H1 (cell line): ENCODE measurements around the gene LPGAT1. TPM values are rescaled to one million over a fixed set of nuclear protein-coding genes. Genes with fewer than 3 reads are reported as not detected.

ENCODE experiments used
- CTCF ChIA-PET: fragments of 300-600 bp; sonication (Branson Sonifier 250); formaldehyde crosslinking; loops from one replicate; lab custom pipeline; 2021; ENCODE audit not compliant: partially characterized antibody; lab: Charles Lee
- POLR2A ChIA-PET: fragments of 300-600 bp; sonication (Branson Sonifier 250); formaldehyde crosslinking; loops from one replicate; lab custom pipeline; 2021; ENCODE audit warnings: inconsistent platforms; ENCODE audit not compliant: partially characterized antibody; lab: Charles Lee
- DNase-seq, 2 experiments: peaks; one replicate each; pipeline versions ENCODE4 v3.0.0 to v3.0.0-alpha.2; 2010 to 2022; ENCODE audit warnings: low spot score in 2 of 2, low read depth in 1 of 2, mixed read lengths in 1 of 2
- FAIRE-seq: peaks from 2 replicates; lab custom pipeline; 2011; peaks lifted over from hg19 to GRCh38; lab: Jason Lieb, UNC
- H2AFZ ChIP-seq: 2 replicates; pipeline ENCODE4 v1.8.1; 2012; ENCODE audit warnings: low read length, inconsistent platforms
- H2AK5ac ChIP-seq: 2 replicates; pipeline ENCODE4 v1.6.1; 2013; ENCODE audit warnings: low read depth, low read length
- H2BK120ac ChIP-seq: replicated peaks from 2 replicates; pipeline ENCODE3; 2013; ENCODE audit warnings: low read depth, low read length, inconsistent platforms
- H2BK12ac ChIP-seq: 2 replicates; pipeline ENCODE4 v1.6.1; 2013; ENCODE audit warnings: low read depth, low read length
- H2BK15ac ChIP-seq: 2 replicates; pipeline ENCODE4 v1.6.1; 2013; ENCODE audit warnings: low read length
- H2BK20ac ChIP-seq: 2 replicates; pipeline ENCODE4 v1.6.1; 2013; ENCODE audit warnings: low read length
- H2BK5ac ChIP-seq: 2 replicates; pipeline ENCODE4 v1.6.1; 2013; ENCODE audit warnings: low read depth, low read length
- H3K14ac ChIP-seq: 2 replicates; pipeline ENCODE4 v1.6.1; 2013; ENCODE audit warnings: inconsistent platforms; ENCODE audit not compliant: insufficient read length
- H3K18ac ChIP-seq: 2 replicates; pipeline ENCODE4 v1.6.1; 2013; ENCODE audit warnings: low read length; ENCODE audit errors: extremely low read depth
- H3K23ac ChIP-seq: 2 replicates; pipeline ENCODE4 v1.6.1; 2013; ENCODE audit warnings: inconsistent platforms; ENCODE audit not compliant: insufficient read length
- H3K23me2 ChIP-seq: 2 replicates; pipeline ENCODE4 v1.6.1; 2013; ENCODE audit warnings: low read depth, low read length
- H3K27ac ChIP-seq: 2 replicates; pipeline ENCODE4 v1.6.1; 2011; ENCODE audit warnings: low read depth, low read length, inconsistent platforms
- H3K27me3 ChIP-seq, 4 experiments: replicated peaks in 1 of 4; 1 replicate in 1 of 4; 2 replicates in 3 of 4; pipeline versions ENCODE4 v1.6.1 to v1.8.1; 2011 to 2013; ENCODE audit warnings: low read length in 3 of 4, mild to moderate bottlenecking in 3 of 4, inconsistent platforms in 2 of 4, mixed read lengths in 2 of 4, moderate library complexity in 1 of 4; ENCODE audit not compliant: control insufficient read depth in 3 of 4, insufficient read depth in 3 of 4; ENCODE audit errors: extremely low read depth in 1 of 4
- H3K36me3 ChIP-seq, 4 experiments: 2 replicates each; pipeline versions ENCODE4 v1.6.1 to v1.8.1; 2011 to 2013; ENCODE audit warnings: mild to moderate bottlenecking in 4 of 4, low read length in 3 of 4, moderate library complexity in 2 of 4, control low read depth in 1 of 4, inconsistent platforms in 1 of 4; ENCODE audit not compliant: insufficient read depth in 4 of 4, control insufficient read depth in 2 of 4
- H3K4ac ChIP-seq: replicated peaks from 2 replicates; pipeline ENCODE3; 2013; ENCODE audit warnings: low read length, low read depth, mixed read lengths, inconsistent platforms; ENCODE audit not compliant: insufficient read length
- H3K4me1 ChIP-seq, 4 experiments: replicated peaks in 1 of 4; 1 replicate in 1 of 4; 2 replicates in 3 of 4; pipeline versions ENCODE4 v1.6.1 to v1.8.1; 2011 to 2013; ENCODE audit warnings: low read length in 3 of 4, inconsistent platforms in 2 of 4, mixed read lengths in 1 of 4; ENCODE audit not compliant: insufficient read depth in 4 of 4, control insufficient read depth in 3 of 4
- H3K4me2 ChIP-seq, 2 experiments: 2 replicates each; pipeline versions ENCODE4 v1.6.1 to v1.8.1; 2011 to 2013; ENCODE audit warnings: low read depth in 2 of 2, low read length in 2 of 2, control low read depth in 1 of 2, inconsistent platforms in 1 of 2, mild to moderate bottlenecking in 1 of 2; ENCODE audit not compliant: insufficient read depth in 1 of 2
- H3K4me3 ChIP-seq, 4 experiments: fragments of 200-600, 300-600 bp in 1 of 4; sonication (generic), shearing (Covaris generic), sonication (Bioruptor Twin) in 1 of 4; 2 replicates each; pipeline versions ENCODE4 v1.5.1 to v1.8.1; 2011 to 2016; ENCODE audit warnings: low read length in 4 of 4, low read depth in 3 of 4, control low read depth in 2 of 4, inconsistent platforms in 2 of 4, mild to moderate bottlenecking in 2 of 4, mixed read lengths in 1 of 4, moderate library complexity in 1 of 4; ENCODE audit not compliant: insufficient read depth in 2 of 4; ENCODE audit errors: extremely low read depth in 1 of 4
- H3K56ac ChIP-seq: replicated peaks from 2 replicates; pipeline ENCODE3; 2013; ENCODE audit warnings: low read depth, mild to moderate bottlenecking, mixed read lengths, low read length, inconsistent platforms; ENCODE audit not compliant: insufficient read length
- H3K79me1 ChIP-seq: 2 replicates; pipeline ENCODE4 v1.6.1; 2013; ENCODE audit warnings: low read depth, low read length, control low read depth
- H3K79me2 ChIP-seq, 2 experiments: 2 replicates each; pipeline versions ENCODE4 v1.6.1 to v1.8.1; 2012 to 2013; ENCODE audit warnings: low read length in 2 of 2, mild to moderate bottlenecking in 2 of 2, inconsistent platforms in 1 of 2; ENCODE audit not compliant: insufficient read depth in 2 of 2, control insufficient read depth in 1 of 2
- H3K9ac ChIP-seq, 4 experiments: replicated peaks in 1 of 4; 1 replicate in 1 of 4; 2 replicates in 3 of 4; pipeline versions ENCODE4 v1.6.1 to v1.8.1; 2011 to 2013; ENCODE audit warnings: low read depth in 3 of 4, low read length in 3 of 4, control low read depth in 2 of 4, mild to moderate bottlenecking in 2 of 4, moderate library complexity in 2 of 4, inconsistent platforms in 1 of 4; ENCODE audit errors: extremely low read depth in 1 of 4
- H3K9me3 ChIP-seq, 2 experiments: 2 replicates each; pipeline versions ENCODE4 v1.6.1 to v1.8.1; 2012 to 2013; ENCODE audit warnings: mild to moderate bottlenecking in 2 of 2, moderate library complexity in 2 of 2, control low read depth in 1 of 2, inconsistent platforms in 1 of 2, low read depth in 1 of 2, low read length in 1 of 2, mixed read lengths in 1 of 2; ENCODE audit not compliant: insufficient read depth in 2 of 2
- H4K20me1 ChIP-seq, 2 experiments: replicated peaks in 1 of 2; 2 replicates each; pipeline versions ENCODE3 to v1.8.1; 2011 to 2013; ENCODE audit warnings: inconsistent platforms in 2 of 2, low read length in 2 of 2, mild to moderate bottlenecking in 1 of 2; ENCODE audit not compliant: insufficient read depth in 2 of 2, control insufficient read depth in 1 of 2
- H4K5ac ChIP-seq: 2 replicates; pipeline ENCODE4 v1.6.1; 2013; ENCODE audit warnings: low read length, low read depth, mixed read lengths, inconsistent platforms; ENCODE audit not compliant: insufficient read length
- H4K8ac ChIP-seq: 2 replicates; pipeline ENCODE4 v1.8.0; 2013; ENCODE audit warnings: mild to moderate bottlenecking, moderate library complexity, low read length, inconsistent platforms; ENCODE audit not compliant: insufficient read depth; ENCODE audit errors: extremely low read depth
- H4K91ac ChIP-seq: replicated peaks from 2 replicates; pipeline ENCODE3; 2013; ENCODE audit warnings: low read length, mixed read lengths, inconsistent platforms; ENCODE audit not compliant: insufficient read length
- ASH2L ChIP-seq: fragments of 200-600, 300-600 bp; sonication (generic); IDR thresholded peaks from one replicate; pipeline ENCODE4 v1.7.1; 2017; ENCODE audit warnings: low read length
- BRCA1 ChIP-seq: IDR thresholded peaks from 2 replicates; pipeline ENCODE4 v1.6.1; 2012; ENCODE audit warnings: low read depth, low read length, improper control_type of control experiment
- CHD2 ChIP-seq: IDR thresholded peaks from 2 replicates; pipeline ENCODE4 v1.6.1; 2012; ENCODE audit warnings: low read length, improper control_type of control experiment
- GTF2F1 ChIP-seq: IDR thresholded peaks from 2 replicates; pipeline ENCODE4 v1.6.1; 2012; ENCODE audit warnings: low read depth, low read length, improper control_type of control experiment, borderline replicate concordance
- HDAC2 ChIP-seq, 2 experiments: fragments of 300-600 bp in 1 of 2; sonication (generic) in 1 of 2; IDR thresholded peaks; 2 replicates each; pipeline ENCODE4 v1.6.1; 2011 to 2012; ENCODE audit warnings: low read depth in 2 of 2, low read length in 2 of 2, mild to moderate bottlenecking in 2 of 2, moderate library complexity in 2 of 2, borderline replicate concordance in 1 of 2, inconsistent platforms in 1 of 2
- JUND ChIP-seq: IDR thresholded peaks from 2 replicates; pipeline ENCODE4 v1.6.1; 2011; ENCODE audit warnings: mild to moderate bottlenecking, improper control_type of control experiment, low read length
- POLR2A ChIP-seq, 2 experiments: IDR thresholded peaks; 1 replicate in 1 of 2; 2 replicates in 1 of 2; pipeline ENCODE4 v1.6.1; 2011; ENCODE audit warnings: low read depth in 2 of 2, low read length in 2 of 2, mild to moderate bottlenecking in 2 of 2; ENCODE audit errors: control extremely low read depth in 1 of 2
- SIX5 ChIP-seq: IDR thresholded peaks from 2 replicates; pipeline ENCODE4 v1.6.1; 2011; ENCODE audit warnings: mild to moderate bottlenecking, low read depth, low read length
- SP1 ChIP-seq: IDR thresholded peaks from 2 replicates; pipeline ENCODE4 v1.6.1; 2011; ENCODE audit warnings: low read depth, low read length
- SP2 ChIP-seq: IDR thresholded peaks from 2 replicates; pipeline ENCODE4 v1.6.1; 2012; ENCODE audit warnings: mild to moderate bottlenecking, low read length, inconsistent platforms
- SP4 ChIP-seq: IDR thresholded peaks from 2 replicates; pipeline ENCODE4 v1.6.1; 2012; ENCODE audit warnings: low read length, inconsistent platforms
- SUZ12 ChIP-seq: fragments of 200-600 bp; sonication (generic); IDR thresholded peaks from 2 replicates; pipeline ENCODE4 v1.6.1; 2012; ENCODE audit warnings: mild to moderate bottlenecking, inconsistent platforms, low read length, moderate library complexity, mixed read lengths
- TAF1 ChIP-seq: IDR thresholded peaks from 2 replicates; pipeline ENCODE4 v1.6.1; 2011; ENCODE audit warnings: mild to moderate bottlenecking, low read depth, low read length
- WGBS, 2 experiments: shearing (Covaris generic) in 1 of 2; methylation state at CpG; one replicate each; pipeline versions ENCODE4 v1.1.6 to v1.1.7; 2013 to 2015; ENCODE audit warnings: low lambda C conversion rate in 2 of 2, mixed read lengths in 2 of 2, inconsistent platforms in 1 of 2, low coverage in 1 of 2, missing lambda C conversion rate in 1 of 2; ENCODE audit not compliant: insufficient replicate concordance in 2 of 2, insufficient coverage in 1 of 2, insufficient read length in 1 of 2; ENCODE audit errors: extremely low coverage in 1 of 2, missing lambda C conversion rate in 1 of 2; 5-methylcytosine and 5-hydroxymethylcytosine counted together
- polyA plus RNA-seq, 7 experiments: library from polyadenylated mRNA; depleted of rRNA in 3 of 7; stranded (reverse) in 5 of 7; unstranded in 2 of 7; fragments of >200 nt in 5 of 7; fragments of 200-250 nt in 2 of 7; gene quantifications; 1 replicate in 5 of 7; 2 replicates in 1 of 7; 4 replicates in 1 of 7; pipeline versions ENCODE4 v1.2.1 to v1.2.3, GENCODE V29; 2011 to 2013; ENCODE audit warnings: missing spikeins in 2 of 7, mixed read lengths in 2 of 7
- total RNA-seq: library from RNA; stranded (reverse); fragmentation: NEBNext Ultra II Directional; extraction: Animal tissue kit (Norgen Biotek cat#: 25700); gene quantifications from 2 replicates; pipeline ENCODE4 v1.2.1, GENCODE V29; 2021
- TF ChIP-seq, protein P1 (sequence below): IDR thresholded peaks from 2 replicates; pipeline ENCODE4 v1.6.1; 2011; ENCODE audit warnings: low read depth, mild to moderate bottlenecking, low read length; ENCODE audit not compliant: insufficient read depth

Gene LPGAT1
- total and polyA plus RNA-seq, 2 of the 8 experiments (the other 6 are each of a cell fraction or from before 2014, with no cell fraction given): 2.3 to 13.5 TPM

DNA sequence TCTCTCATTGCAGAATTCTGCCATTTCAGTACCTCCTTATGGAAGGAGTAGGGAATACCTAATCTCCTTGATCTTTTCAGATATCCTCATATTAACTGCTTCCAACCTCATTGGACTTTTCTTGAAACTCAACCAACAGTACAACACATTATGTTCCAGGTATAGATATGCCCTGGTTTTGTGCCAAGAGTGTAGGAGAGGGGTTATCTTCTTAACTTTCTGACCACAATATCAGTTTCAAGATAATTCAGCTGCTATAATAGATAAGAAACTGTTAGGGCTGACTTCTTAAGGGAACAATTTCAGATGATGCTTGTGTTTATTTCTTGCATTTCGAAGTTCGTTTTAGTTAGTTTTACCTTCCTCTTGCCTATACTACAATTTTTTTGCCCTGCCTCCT lies 2.1 kb upstream of the LPGAT1 start:
- Histone ChIP-seq H3K4ac (no peak overlapping the region), H2BK5ac (no peak overlapping the region), H4K91ac (no peak overlapping the region), H3K9me3 (no peaks in the 10 kb centered on the region), H4K8ac (no peak overlapping the region), H3K9ac (no peak overlapping the region), H4K20me1 (no peaks in the 10 kb centered on the region), H3K79me2 (no peaks in the 10 kb centered on the region), H2BK12ac (no peak overlapping the region), H3K4me2 (no peak overlapping the region), H3K14ac (no peak overlapping the region), H3K56ac (no peak overlapping the region), H3K4me1 (peaks cover 0 to 7% (median 3%) of the 10 kb centered on the region in 4 experiments; a peak in 5 of 7 replicates), H3K36me3 (no peaks in the 10 kb centered on the region), H4K5ac (no peak overlapping the region), H3K27me3 (peaks cover 0 to 12% (median 6%) of the 10 kb centered on the region in 4 experiments; a peak in 5 of 7 replicates), H3K23me2 (peaks cover 9% of the 10 kb centered on the region), H3K4me3 (no peak overlapping the region), H3K79me1 (no peaks in the 10 kb centered on the region), H3K18ac (no peak overlapping the region), H2BK15ac (no peak overlapping the region), H2AFZ (no peak overlapping the region), H3K27ac (no peak overlapping the region), H2BK20ac (no peak overlapping the region), H2BK120ac (no peak overlapping the region), H3K23ac (no peak overlapping the region), H2AK5ac (no peak overlapping the region)
- CTCF ChIA-PET: interaction anchor here (1.3 kb wide), 1 partner anchor 101 kb away, joined by 3 read pairs; no protein-coding TSS in a partner anchor
- TF ChIP-seq GTF2F1 (no peak), SUZ12 (no peak), JUND (no peak), SP4 (no peak), CHD2 (no peak), ASH2L (no peak), SIX5 (no peak), POLR2A (IDR thresholded peaks at IDR 0.05; ENCODE audit: control extremely low read depth in 1 of 2, low read depth in 2 of 2, low read length in 2 of 2) (no peak), BRCA1 (no peak), SP2 (no peak), HDAC2 (IDR thresholded peaks at IDR 0.05; ENCODE audit: borderline replicate concordance in 1 of 2, low read depth in 2 of 2, low read length in 2 of 2) (no peak), TAF1 (no peak), SP1 (no peak)
- TF ChIP-seq, protein P1, sequence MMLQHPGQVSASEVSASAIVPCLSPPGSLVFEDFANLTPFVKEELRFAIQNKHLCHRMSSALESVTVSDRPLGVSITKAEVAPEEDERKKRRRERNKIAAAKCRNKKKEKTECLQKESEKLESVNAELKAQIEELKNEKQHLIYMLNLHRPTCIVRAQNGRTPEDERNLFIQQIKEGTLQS: no peak
- POLR2A ChIA-PET: no interaction called here
- FAIRE-seq (no peak), DNase-seq (no peak)
- WGBS, 2 experiments: 81% methylated on average over 2 of the region's 2 CpGs; no CpG with 5 or more reads in 1 of the 2 experiments
